Measurements from ENCODE around the gene CNN1.

CNN1 gene

DNA sequence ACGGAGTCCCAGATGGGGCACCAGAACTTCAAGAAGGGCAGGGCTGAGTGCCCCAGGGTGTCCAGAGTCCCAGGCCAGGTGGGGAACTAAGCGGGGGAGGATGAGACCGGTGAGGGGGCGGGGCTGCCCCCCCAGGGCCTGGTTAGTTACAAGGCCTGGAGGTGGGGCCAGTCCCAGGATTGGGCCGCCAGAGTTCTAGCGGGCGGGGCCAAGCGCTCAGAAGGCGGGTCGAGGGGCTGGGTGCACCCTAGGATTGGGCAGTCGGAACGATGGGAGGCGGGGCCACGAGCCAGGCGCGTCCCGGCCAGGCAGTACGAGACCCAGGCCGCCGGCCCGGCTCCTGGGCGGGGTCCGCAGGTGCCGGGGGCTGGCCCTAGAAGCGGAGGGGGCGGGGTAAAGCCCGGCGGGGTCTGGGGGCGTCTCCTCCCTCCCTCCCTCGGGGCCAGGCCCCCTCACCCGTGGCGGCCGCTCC, 33.6 kb upstream of the CNN1 start:
- H3K4me3 ChIP-seq (ENCODE audit: low read length): peak overlapping the region; percentile 91; the same call in 1 of the 2 replicates
- no peaks in the 10 kb centered on the region for H3K27me3 ChIP-seq (ENCODE audit: control insufficient read depth, insufficient read depth, low read length)
- H3K36me3 ChIP-seq (ENCODE audit: control insufficient read depth, insufficient read depth, low read length): no peaks in the 10 kb centered on the region
- DNase-seq (ENCODE audit: low read depth, low spot score): peak; percentile 84
- H3K4me1 ChIP-seq (ENCODE audit: control insufficient read depth, insufficient read depth, low read length): no peaks in the 10 kb centered on the region; the same call in 1 of the 2 replicates
- no CpG with 5 or more reads among the region's 33 CpGs for WGBS (ENCODE audit: insufficient coverage, insufficient read length)
- H3K27ac ChIP-seq (ENCODE audit: low read length): no peak overlapping the region
- H3K9me3 ChIP-seq (ENCODE audit: control insufficient read depth, insufficient read depth, low read length): no peaks in the 10 kb centered on the region

DNA sequence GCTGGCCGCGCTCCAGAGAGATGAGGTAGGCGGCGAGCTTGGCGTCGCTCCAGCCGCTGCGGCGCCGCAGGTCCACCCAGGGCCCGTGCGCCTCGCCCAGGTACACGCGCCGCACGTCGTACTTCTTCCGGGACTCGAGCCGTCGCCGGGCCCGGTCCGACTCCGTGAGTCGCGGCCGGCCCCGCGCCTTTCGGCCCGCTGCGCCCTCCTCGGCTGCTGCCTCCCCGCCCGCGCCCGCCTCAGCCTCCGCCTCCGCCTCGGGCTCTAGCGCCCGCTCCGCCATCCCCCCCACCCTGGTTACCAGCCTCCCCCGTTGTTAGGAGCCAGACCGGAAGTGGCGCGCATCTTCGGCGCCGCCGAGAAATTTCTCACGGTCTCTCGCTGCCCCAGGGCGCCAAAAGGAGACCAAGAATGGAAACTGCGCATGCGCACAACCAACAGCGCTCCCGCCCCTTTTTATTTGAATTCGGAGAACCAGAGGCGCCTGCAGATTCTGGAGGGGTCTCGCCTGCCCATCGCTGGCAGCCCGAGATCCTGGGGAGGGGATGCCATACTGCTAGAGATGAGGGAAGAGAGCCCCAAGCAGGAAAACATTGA, 33.0 kb upstream of the CNN1 start, which contains the start of gene ZNF653:
Gene ZNF653, minus strand, starts transcription at position 336 of the 597 bp plus-strand sequence. Its CDS starts 53 bp downstream, at position 283.
- peak within 1 kb of the TSS; percentile 91 for H3K4me3 ChIP-seq (ENCODE audit: low read length)
- H3K27me3 ChIP-seq (ENCODE audit: control insufficient read depth, insufficient read depth, low read length): no peaks in the 10 kb centered on the region
- WGBS (ENCODE audit: insufficient coverage, insufficient read length): no CpG with 5 or more reads among the region's 65 CpGs
- no peak within 1 kb of the TSS for H3K27ac ChIP-seq (ENCODE audit: low read length)
- DNase-seq (ENCODE audit: low read depth, low spot score): peak; percentile 92
- no peaks in the 10 kb centered on the region; the same call in 1 of the 2 replicates for H3K4me1 ChIP-seq (ENCODE audit: control insufficient read depth, insufficient read depth, low read length)
- no peaks in the 10 kb centered on the region for H3K9me3 ChIP-seq (ENCODE audit: control insufficient read depth, insufficient read depth, low read length)
- no peaks in the 10 kb centered on the region for H3K36me3 ChIP-seq (ENCODE audit: control insufficient read depth, insufficient read depth, low read length)

DNA sequence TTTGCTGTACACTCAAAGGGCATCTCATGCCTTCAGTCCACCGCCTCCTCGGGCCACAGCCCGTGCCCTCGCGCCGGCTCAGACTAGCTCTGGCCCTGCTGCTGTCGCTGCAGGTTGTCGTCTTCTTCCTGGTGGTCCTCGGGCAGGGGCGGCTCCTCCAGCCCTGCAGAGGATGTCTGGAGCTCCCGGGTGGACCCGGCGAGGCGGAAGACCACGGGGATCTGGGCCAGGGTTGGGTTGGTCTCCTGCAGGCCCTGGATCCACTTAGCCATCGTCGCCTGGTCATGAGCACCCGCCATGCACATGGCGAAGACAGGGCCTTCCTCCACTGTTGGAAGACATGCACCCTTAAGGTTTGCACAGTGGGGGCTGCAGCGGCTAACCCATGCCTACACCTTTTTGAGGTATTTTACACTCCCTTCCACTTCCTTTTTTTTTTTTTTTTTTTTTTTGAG, 32.5 kb upstream of the CNN1 start:
- H3K9me3 ChIP-seq (ENCODE audit: control insufficient read depth, insufficient read depth, low read length): no peaks in the 10 kb centered on the region
- no peak overlapping the region for H3K27ac ChIP-seq (ENCODE audit: low read length)
- H3K36me3 ChIP-seq (ENCODE audit: control insufficient read depth, insufficient read depth, low read length): no peaks in the 10 kb centered on the region
- no peak for DNase-seq (ENCODE audit: low read depth, low spot score)
- no CpG with 5 or more reads among the region's 20 CpGs for WGBS (ENCODE audit: insufficient coverage, insufficient read length)
- no peaks in the 10 kb centered on the region; the same call in 1 of the 2 replicates for H3K4me1 ChIP-seq (ENCODE audit: control insufficient read depth, insufficient read depth, low read length)
- H3K4me3 ChIP-seq (ENCODE audit: low read length): peak overlapping the region; percentile 16; the same call in 1 of the 2 replicates
- H3K27me3 ChIP-seq (ENCODE audit: control insufficient read depth, insufficient read depth, low read length): no peaks in the 10 kb centered on the region

DNA sequence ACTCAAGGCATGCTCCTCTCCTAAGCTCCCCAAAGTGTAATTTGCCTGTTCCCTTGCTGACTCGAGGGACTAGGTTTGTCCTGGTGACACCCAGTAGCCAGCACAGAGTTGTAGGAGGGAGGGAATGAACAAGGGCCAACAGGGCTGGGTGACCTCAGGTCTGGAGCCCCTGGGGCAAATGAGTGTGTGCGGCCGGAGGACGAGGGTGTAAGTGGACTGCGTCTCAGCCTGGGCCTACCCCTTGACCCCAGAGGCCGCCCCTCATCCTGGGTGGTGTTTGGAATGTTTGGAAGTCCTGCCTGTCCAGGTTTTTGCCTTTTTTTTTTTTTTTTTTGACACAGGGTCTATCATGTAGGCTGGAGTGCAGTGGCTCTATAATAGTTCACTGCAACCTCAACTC, 31.7 kb upstream of the CNN1 start:
- no CpG with 5 or more reads among the region's 6 CpGs for WGBS (ENCODE audit: insufficient coverage, insufficient read length)
- no peak for DNase-seq (ENCODE audit: low read depth, low spot score)
- Histone ChIP-seq H3K4me3 (ENCODE audit: low read length) (no peak overlapping the region), H3K4me1 (ENCODE audit: control insufficient read depth, insufficient read depth, low read length) (no peaks in the 10 kb centered on the region; the same call in 1 of the 2 replicates), H3K9me3 (ENCODE audit: control insufficient read depth, insufficient read depth, low read length) (no peaks in the 10 kb centered on the region), H3K27me3 (ENCODE audit: control insufficient read depth, insufficient read depth, low read length) (no peaks in the 10 kb centered on the region), H3K36me3 (ENCODE audit: control insufficient read depth, insufficient read depth, low read length) (no peaks in the 10 kb centered on the region), H3K27ac (ENCODE audit: low read length) (no peak overlapping the region)

DNA sequence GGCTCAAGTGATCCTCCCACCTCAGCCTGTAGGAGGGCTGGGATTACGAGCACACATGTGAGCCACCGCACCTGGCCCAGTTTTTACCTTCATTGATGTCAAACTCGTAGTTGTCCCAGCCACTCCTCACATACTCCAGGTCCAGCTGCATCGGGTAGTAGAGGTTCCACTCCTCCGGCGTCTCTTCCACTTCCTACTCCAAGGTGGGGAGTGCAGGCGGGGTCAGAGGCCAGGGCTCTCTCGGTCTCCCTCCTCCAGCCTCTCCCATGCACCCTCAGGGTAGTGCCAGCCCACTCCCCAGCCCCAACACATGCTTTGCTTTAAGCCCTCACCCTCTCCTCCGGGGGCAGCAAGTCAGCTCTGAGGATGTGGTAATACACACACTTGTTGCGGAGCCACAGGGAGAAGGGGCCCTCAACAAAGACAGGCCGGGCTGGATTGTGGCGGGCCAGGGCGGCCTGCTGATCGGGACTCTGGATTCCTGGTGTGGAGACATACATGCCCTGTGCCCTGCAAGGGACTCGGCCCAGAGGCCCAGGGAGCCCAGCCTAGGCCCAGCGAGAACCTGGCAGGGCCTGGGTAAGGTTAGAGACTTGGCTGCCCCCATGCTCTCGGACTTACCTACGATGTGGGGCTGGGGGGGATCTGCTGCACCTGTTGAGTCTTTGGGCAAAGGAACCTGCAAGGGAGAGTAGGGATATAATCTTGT, 31.1 kb upstream of the CNN1 start:
- Histone ChIP-seq H3K4me3 (ENCODE audit: low read length) (no peak overlapping the region), H3K27ac (ENCODE audit: low read length) (no peak overlapping the region), H3K4me1 (ENCODE audit: control insufficient read depth, insufficient read depth, low read length) (no peaks in the 10 kb centered on the region; the same call in 1 of the 2 replicates), H3K9me3 (ENCODE audit: control insufficient read depth, insufficient read depth, low read length) (no peaks in the 10 kb centered on the region), H3K36me3 (ENCODE audit: control insufficient read depth, insufficient read depth, low read length) (no peaks in the 10 kb centered on the region), H3K27me3 (ENCODE audit: control insufficient read depth, insufficient read depth, low read length) (no peaks in the 10 kb centered on the region)
- no peak for DNase-seq (ENCODE audit: low read depth, low spot score)
- no CpG with 5 or more reads among the region's 18 CpGs for WGBS (ENCODE audit: insufficient coverage, insufficient read length)

DNA sequence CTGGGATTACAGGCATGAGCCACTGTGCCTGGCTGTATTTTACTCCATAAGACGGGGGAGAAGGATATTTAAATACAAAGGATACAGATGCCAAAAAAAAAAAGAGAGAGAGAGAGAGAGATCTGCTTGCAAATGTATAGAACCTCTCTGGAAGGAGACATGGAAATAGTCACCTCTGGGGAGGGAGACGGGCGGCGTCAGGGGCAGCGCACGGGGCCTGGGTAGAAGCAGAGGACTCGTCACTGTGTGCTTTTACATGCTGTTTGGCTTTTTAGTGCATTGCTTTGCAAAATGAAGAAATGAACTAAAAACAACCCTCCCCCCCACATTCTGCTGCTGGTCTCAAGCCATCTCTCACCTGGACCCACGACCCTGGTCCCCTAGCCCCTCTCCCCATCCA, 28.2 kb upstream of the CNN1 start:
- H3K27ac ChIP-seq (ENCODE audit: low read length): no peak overlapping the region
- DNase-seq (ENCODE audit: low read depth, low spot score): no peak
- no peaks in the 10 kb centered on the region; the same call in 1 of the 2 replicates for H3K4me1 ChIP-seq (ENCODE audit: control insufficient read depth, insufficient read depth, low read length)
- no CpG with 5 or more reads among the region's 8 CpGs for WGBS (ENCODE audit: insufficient coverage, insufficient read length)
- peaks cover 3% of the 10 kb centered on the region; the same call in 1 of the 2 replicates for H3K36me3 ChIP-seq (ENCODE audit: control insufficient read depth, insufficient read depth, low read length)
- no peaks in the 10 kb centered on the region for H3K9me3 ChIP-seq (ENCODE audit: control insufficient read depth, insufficient read depth, low read length)
- no peaks in the 10 kb centered on the region for H3K27me3 ChIP-seq (ENCODE audit: control insufficient read depth, insufficient read depth, low read length)
- no peak overlapping the region for H3K4me3 ChIP-seq (ENCODE audit: low read length)

DNA sequence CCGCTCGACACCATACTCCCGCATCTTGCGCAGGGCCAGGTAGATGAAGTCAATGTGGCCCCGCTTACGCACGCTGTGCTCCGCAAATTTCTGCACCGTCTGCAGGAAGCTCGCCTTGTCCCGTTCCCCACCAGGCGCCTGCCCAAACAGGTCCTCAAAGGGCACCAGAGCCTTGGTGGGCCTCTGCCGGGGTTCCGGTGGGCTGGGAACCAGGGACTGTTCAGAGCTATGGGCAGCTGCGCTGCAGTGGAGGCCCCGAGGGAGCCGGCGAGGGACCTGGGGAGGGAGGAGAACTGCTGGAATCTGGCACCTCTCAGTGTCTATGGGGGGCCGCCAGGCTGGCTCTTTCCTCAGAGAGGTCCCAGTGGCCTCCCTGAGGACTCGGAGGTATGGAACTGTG, 24.7 kb upstream of the CNN1 start:
- Histone ChIP-seq H3K36me3 (ENCODE audit: control insufficient read depth, insufficient read depth, low read length) (peaks cover 3% of the 10 kb centered on the region; the same call in 1 of the 2 replicates), H3K4me3 (ENCODE audit: low read length) (no peak overlapping the region), H3K27ac (ENCODE audit: low read length) (no peak overlapping the region), H3K4me1 (ENCODE audit: control insufficient read depth, insufficient read depth, low read length) (no peaks in the 10 kb centered on the region), H3K9me3 (ENCODE audit: control insufficient read depth, insufficient read depth, low read length) (no peaks in the 10 kb centered on the region), H3K27me3 (ENCODE audit: control insufficient read depth, insufficient read depth, low read length) (no peaks in the 10 kb centered on the region)
- no peak for DNase-seq (ENCODE audit: low read depth, low spot score)
- whole genome bisulfite sequencing (ENCODE audit: insufficient coverage, insufficient read length): no CpG with 5 or more reads among the region's 20 CpGs

DNA sequence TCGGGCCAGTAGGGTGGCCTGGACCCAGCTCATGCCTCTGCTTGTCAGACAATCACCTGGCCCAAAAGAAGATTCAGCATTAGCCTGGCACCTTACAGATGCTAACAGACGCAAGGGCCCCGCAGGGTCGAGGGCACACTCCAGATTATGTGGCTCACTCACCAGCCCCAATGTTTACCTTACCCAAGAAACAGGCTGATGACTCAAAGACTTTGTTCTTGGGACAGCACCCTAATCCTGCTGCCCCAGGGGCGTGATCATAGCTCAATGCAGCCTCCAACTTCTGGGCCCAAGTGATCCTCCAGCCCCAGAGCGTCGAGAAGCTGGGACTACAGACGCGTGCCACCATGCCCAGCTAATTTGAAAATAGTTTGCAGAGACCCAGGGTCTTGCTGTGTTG, 19.5 kb upstream of the CNN1 start:
- WGBS (ENCODE audit: insufficient coverage, insufficient read length): no CpG with 5 or more reads among the region's 9 CpGs
- no peak for DNase-seq (ENCODE audit: low read depth, low spot score)
- Histone ChIP-seq H3K9me3 (ENCODE audit: control insufficient read depth, insufficient read depth, low read length) (no peaks in the 10 kb centered on the region), H3K4me1 (ENCODE audit: control insufficient read depth, insufficient read depth, low read length) (no peaks in the 10 kb centered on the region), H3K27ac (ENCODE audit: low read length) (no peak overlapping the region), H3K36me3 (ENCODE audit: control insufficient read depth, insufficient read depth, low read length) (peaks cover 2% of the 10 kb centered on the region; the same call in 1 of the 2 replicates), H3K27me3 (ENCODE audit: control insufficient read depth, insufficient read depth, low read length) (no peaks in the 10 kb centered on the region), H3K4me3 (ENCODE audit: low read length) (no peak overlapping the region)

DNA sequence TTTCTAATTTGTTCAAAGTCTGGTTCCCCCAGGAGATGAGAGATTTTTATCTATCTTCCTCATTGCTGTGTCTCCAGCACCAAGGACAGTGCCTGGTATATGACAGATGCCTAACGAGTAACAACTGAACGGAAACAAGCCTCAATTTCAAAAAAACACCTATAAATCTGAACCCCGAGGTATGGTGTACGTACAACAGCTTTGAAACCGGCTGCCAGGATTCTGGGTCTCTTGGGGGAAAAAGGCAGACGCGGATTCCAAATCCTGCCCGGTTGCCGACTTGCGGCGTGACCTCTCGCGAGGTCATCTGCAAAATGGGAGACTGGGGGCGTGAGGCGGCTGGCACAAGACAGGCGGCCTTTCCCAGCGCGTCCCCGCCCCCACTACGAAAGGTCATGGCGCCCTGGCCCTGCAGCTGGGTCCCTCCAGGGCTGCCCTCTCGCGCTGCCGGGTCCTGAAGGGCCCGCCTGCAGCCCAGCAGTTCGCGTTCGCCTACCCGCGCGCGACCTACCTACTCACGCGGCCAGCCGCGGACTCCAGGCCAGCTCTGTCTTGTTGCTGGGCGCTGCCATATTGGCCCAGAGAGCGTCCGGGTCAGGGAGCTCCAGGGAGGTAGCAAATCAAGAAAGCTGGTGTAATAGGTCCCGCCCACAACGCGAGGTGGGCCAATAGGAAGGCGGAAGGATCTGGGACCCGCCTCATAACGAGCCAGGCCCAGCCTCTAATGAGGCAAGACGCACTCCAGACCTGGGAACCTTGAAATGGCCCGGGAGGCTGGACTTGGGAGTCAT, 9.9 kb upstream of the CNN1 start, which contains the start of gene ECSIT:
Gene ECSIT, minus strand, starts transcription at position 584 of the 791 bp plus-strand sequence. CDS start 9,964 bp downstream, outside the sequence.
- WGBS (ENCODE audit: insufficient coverage, insufficient read length): no CpG with 5 or more reads among the region's 47 CpGs
- peak; percentile 94 for DNase-seq (ENCODE audit: low read depth, low spot score)
- H3K27me3 ChIP-seq (ENCODE audit: control insufficient read depth, insufficient read depth, low read length): no peaks in the 10 kb centered on the region
- H3K9me3 ChIP-seq (ENCODE audit: control insufficient read depth, insufficient read depth, low read length): no peaks in the 10 kb centered on the region
- no peaks in the 10 kb centered on the region for H3K4me1 ChIP-seq (ENCODE audit: control insufficient read depth, insufficient read depth, low read length)
- H3K4me3 ChIP-seq (ENCODE audit: low read length): peak within 1 kb of the TSS; percentile 86
- no peak within 1 kb of the TSS for H3K27ac ChIP-seq (ENCODE audit: low read length)
- no peaks in the 10 kb centered on the region for H3K36me3 ChIP-seq (ENCODE audit: control insufficient read depth, insufficient read depth, low read length)

DNA sequence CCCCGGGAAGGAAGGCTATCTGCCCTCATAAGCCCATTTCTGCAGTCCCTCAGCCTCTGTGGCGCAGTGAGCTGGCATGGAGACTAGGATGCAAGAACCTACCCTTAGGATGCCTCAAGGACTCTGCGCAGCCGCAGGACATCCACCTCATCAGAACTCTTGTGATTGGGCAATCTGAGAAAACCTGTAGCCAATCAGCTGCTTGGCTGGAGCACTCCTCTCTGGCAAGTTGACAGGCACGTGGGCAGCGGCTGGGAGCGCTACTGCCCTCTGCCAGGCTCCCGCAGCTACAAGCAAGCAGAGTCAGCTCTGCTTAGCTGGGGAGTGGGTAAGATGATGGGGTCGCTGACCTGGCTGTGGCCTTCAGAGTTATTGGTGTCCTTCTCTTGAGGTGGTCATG, 8.2 kb upstream of the CNN1 start:
- Histone ChIP-seq H3K36me3 (ENCODE audit: control insufficient read depth, insufficient read depth, low read length) (no peaks in the 10 kb centered on the region), H3K4me1 (ENCODE audit: control insufficient read depth, insufficient read depth, low read length) (peaks cover under 1% of the 10 kb centered on the region; the same call in 1 of the 2 replicates), H3K27ac (ENCODE audit: low read length) (no peak overlapping the region), H3K9me3 (ENCODE audit: control insufficient read depth, insufficient read depth, low read length) (no peaks in the 10 kb centered on the region), H3K4me3 (ENCODE audit: low read length) (no peak overlapping the region), H3K27me3 (ENCODE audit: control insufficient read depth, insufficient read depth, low read length) (no peaks in the 10 kb centered on the region)
- peak; percentile 89 for DNase-seq (ENCODE audit: low read depth, low spot score)
- WGBS (ENCODE audit: insufficient coverage, insufficient read length): no CpG with 5 or more reads among the region's 9 CpGs
